Hepatocyte (in vitro differentiated cells): ENCODE results near the gene GRIA1.

Experiments used
- CTCF ChIP-seq: fragments of 200-600 bp; sonication (generic); IDR thresholded peaks from 2 replicates; pipeline ENCODE4 v1.5.1; 2016; ENCODE audit warnings: antibody characterized with exemption, mild to moderate bottlenecking; ENCODE audit not compliant: poor library complexity
- EZH2 ChIP-seq: fragments of 200-600 bp; sonication (generic); IDR thresholded peaks from 2 replicates; pipeline ENCODE4 v1.6.1; 2016; ENCODE audit warnings: antibody characterized with exemption, mild to moderate bottlenecking, borderline replicate concordance
- EZH2phosphoT487 ChIP-seq: fragments of 200-600 bp; sonication (generic); IDR thresholded peaks from one replicate; pipeline ENCODE4 v1.6.1; 2018; ENCODE audit warnings: antibody characterized with exemption, mild to moderate bottlenecking, low read depth, moderate library complexity; ENCODE audit not compliant: unreplicated experiment, severe bottlenecking

- TF ChIP-seq EZH2phosphoT487 = no peak
- TF ChIP-seq CTCF = no peak
- no peak for TF ChIP-seq EZH2
Observed at GRCh38 chr5:153565822-153566221, 75.4 kb downstream of the GRIA1 start.
